Right ventricle myocardium superior (tissue), 1 donor: ENCODE results near the gene PSMB10. TPM values are rescaled to one million over a fixed set of nuclear protein-coding genes. Genes with fewer than 3 reads are reported as not detected.
A peak's percentile ranks its signal among the peaks of the same experiment; 100 is the strongest.

Experiments
- ATAC-seq: fragments of 200-7000 bp; cut with Tn5 transposase; one replicate; pipeline ENCODE4 v1.9.1; 2020; ENCODE audit warnings: mild to moderate bottlenecking; ENCODE audit not compliant: poor library complexity
- DNase-seq: peaks from one replicate; pipeline ENCODE4 v3.0.0-alpha.2; 2020
- intact Hi-C: fragments of 100-400 bp; cut with DNase I; formaldehyde crosslinking; loops from one replicate; pipeline ENCODE4 v1.11.2; 2022
- total RNA-seq: library from RNA; stranded (reverse); fragmentation: NEBNext Ultra II Directional; extraction: Animal tissue kit (Norgen Biotek cat#: 25700); gene quantifications from one replicate; pipeline ENCODE4 v1.2.1, GENCODE V29; 2021
- donor health status: DM: no; HTN: yes; CAD: no; lungs with severe emphysema.

PSMB10 gene
- total RNA-seq, 1 donor from 2014 or later: 59.0 TPM

DNA sequence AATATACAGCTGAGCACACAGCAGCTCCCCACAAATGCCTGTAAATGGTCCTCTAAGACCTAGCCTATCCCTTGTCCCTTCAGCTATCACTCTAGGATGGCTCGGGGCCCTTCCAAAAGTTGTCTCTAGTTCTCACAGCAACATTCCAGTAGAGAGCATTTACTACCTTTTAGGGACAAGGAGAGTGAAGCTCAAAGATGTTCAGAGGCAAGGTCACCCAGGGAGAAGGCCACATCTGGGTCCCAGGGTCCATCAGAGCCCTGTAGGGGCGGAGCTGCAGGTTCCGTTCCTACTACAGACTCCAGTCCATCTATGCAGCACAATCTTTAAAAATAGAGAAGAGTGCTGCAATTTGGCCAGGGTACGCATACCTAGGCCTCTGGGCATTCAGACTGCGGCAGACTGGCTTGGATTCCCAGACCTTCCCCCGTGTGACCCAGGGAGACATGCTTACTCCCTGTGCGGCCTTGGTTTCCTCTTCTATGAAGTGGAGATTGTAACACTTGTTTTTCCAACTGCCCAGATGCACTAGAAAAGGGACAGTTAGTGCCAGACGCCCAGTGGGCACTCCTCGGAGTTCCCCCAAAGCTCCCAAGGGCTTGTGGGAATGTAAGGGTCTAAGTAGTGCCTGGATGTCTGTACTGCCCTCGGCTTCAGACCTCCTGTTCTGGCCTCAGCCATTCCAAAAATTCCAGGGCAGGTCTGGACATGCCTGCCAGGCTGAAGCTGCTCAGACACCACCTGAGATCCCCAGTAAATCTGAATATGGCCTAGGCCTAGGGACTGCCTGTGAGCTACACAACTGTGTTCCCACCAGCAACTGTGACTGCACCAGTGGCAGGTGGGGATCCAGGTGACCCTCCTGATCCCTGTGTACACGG lies 29.3 kb upstream of the PSMB10 start:
- DNase-seq: no peak
- intact Hi-C loops: no loop called here
- peak; percentile 7 for ATAC-seq

- ATAC-seq: no peak
- DNase-seq: no peak
- intact Hi-C loops: no loop called here
Measured at GRCh38 chr16:67964477-67965131, 28.0 kb upstream of the PSMB10 start.

- ATAC-seq (no peak), DNase-seq (no peak)
- intact Hi-C loops: no loop called here
Measured at GRCh38 chr16:67963662-67964321, 27.1 kb upstream of the PSMB10 start.

DNA sequence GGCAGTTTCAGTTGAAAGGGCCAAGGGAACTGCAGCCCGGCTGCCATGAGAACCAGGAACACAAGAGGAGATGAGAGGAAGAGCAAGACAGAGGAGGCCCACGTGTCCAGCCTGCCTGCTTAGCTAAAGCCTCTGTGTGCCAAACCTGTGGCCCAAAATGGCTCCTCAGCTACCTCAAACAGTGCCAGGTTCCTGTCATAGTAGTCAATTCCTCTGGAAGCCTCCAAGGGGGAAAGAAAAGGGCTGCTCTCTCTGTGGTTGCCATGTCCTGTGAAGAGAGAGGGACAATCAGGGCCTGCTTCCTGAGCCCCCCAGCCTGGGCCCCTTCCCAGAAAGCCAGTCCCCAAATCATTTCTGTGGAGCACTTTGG lies 26.6 kb upstream of the PSMB10 start:
- intact Hi-C loops: no loop called here
- DNase-seq (no peak), ATAC-seq (peak; percentile 26)

DNA sequence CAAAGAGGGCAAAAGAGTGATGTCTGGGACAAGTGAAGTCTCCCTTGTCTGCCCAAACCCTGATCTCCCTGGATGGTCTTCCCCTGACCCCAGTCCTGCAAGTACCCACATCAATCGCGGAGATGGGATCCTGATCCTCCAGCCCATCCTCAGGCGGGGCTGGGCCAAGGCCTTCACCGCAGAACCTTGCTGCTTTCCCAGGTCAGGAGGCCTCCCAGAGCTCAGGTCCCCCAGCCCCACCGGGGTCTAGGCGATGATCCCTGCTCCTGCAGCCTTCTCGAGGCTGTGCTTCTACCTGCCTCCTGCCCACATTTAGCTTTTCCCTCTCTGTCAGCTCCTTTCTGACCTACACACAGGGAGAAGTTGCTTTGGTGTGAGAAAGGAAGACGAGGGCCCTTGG lies 25.5 kb upstream of the PSMB10 start:
- intact Hi-C loops: no loop called here
- ATAC-seq: no peak
- DNase-seq: no peak

DNA sequence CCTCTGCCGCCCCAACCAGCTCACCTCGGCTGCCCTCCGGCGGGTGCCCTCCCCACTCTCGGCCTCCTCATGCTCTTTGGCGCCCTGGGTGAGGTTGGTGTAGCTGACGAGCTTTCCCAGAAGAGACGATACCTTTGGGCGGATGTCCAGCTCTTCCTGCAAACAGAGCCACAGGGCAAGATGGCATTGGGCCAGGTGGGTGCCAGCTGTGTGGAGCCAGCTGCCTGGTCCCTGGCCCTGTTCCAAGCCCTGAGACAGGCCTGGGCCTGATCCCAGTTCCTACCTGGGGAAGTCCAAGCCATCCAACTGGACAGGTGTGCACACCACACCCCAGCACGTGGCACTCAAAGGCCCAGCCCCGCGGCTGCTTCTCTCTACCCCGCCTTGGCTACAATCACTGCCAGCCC lies 24.9 kb upstream of the PSMB10 start:
- intact Hi-C loops: no loop called here
- DNase-seq (peak; percentile 74), ATAC-seq (no peak)

DNA sequence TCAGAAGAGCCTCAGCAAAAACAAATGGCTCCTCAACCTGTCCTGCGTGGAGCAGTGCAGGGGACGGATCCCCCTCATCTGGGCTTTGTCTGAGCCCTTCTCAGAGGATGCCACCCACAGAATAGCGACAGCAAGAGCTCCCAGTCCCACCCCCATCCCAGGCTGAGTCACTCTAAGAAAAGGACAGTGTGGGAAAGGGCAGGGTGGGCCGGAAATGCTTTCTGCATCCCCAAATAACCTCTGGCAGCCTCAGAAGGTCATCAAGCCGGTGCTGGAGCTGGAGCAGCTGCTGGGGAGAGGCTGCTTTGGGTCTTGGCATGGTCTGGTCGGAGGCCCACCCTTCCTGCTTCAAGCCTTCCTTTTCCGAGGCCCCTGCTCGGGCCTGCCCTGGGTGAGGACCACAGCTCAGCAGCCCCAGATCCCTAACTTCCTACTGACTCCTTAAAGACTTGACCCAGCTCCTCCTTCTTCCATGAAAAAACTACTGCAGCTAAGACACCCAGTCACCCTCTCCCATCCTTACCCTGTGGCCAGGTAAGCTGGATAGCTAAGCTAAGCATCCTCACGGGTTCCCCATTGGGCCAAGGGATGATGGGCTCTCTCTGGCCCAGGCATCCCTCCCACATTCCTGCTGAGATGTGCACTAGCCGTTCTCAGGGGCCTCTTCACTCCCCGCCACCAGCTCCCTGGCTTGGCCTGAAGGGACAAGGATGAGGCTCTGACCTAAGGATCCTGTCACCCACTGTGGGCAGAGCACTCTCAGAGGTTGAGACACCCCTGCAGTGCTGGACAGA lies 23.1 kb upstream of the PSMB10 start:
- ATAC-seq (peak; percentile 65), DNase-seq (peak; percentile 85)
- intact Hi-C loops: no loop called here

GRCh38 chr16:67957622-67958021 lies 21.0 kb upstream of the PSMB10 start:
- intact Hi-C loops: no loop called here
- ATAC-seq (no peak), DNase-seq (no peak)

DNA sequence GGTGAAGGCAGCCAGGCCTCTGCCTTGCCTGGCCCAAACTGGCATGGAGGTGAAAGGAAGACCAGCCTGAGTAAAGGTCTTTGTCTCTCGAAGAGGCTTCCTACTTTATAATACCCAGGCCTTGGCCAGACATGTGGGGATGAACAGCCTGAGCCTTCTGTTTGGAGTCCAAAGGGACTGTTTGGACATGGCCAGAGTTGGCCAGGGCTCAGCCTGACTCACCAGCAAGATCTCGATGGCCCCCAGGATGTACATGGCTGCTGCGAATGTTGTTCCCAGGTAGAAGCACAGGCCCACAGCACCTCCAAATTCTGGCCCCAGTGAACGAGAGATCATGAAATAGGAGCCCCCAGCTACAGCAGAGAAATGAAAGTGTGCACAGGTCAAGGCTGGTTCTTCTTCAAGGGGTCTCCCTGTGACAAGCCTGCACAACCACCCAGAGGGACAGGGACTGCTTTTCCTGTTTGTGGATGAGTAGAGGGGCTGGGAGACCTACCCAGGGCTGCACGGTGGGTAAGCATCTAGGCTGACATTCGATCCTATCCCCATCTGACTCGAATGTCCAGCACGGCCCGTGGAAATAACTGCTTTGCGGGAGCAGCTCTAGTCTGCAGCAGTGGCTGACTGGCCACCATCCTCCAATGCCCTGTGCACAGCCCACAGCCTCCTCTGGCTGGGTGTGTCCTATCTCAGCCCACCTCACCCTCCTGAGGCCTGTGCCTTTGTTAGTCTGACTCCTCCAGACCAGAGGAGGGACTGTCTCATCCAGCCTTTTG lies 18.0 kb upstream of the PSMB10 start:
- no peak for DNase-seq
- no peak for ATAC-seq

GRCh38 chr16:67953641-67954375 lies 17.2 kb upstream of the PSMB10 start:
- intact Hi-C loops: no loop called here
- ATAC-seq (no peak), DNase-seq (no peak)

More for the DNA sequence above, 18.0 kb upstream of the PSMB10 start:
- intact Hi-C loops: no loop called here

- intact Hi-C loops: no loop called here
- ATAC-seq (peak; percentile 83), DNase-seq (peak; percentile 84)
Measured at GRCh38 chr16:67951485-67951884, 14.8 kb upstream of the PSMB10 start.

DNA sequence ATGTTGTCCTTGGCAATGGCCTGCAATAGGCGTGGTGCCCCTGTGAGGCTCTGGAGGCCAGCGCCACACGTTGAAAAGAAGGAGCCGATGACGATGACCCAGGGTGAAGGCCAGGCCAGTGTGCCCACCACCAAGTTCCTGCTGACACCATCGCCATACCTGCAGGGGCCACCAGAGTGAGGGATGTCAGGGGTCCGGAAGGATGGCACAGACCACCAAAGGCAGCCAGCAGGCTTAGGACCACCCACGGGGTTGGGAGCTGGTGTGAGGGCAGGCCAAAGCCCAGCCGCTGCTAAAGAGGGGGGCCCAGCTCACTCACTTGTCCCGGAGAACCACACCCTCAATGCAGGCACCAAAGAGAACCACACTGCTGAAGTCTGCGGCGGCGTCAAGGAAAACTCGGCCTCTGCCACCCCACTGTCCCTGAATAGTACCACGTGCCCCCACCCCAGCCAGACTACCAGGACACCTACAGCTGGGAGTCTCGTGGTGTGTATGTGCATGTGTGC lies 13.7 kb upstream of the PSMB10 start:
- no peak for ATAC-seq
- intact Hi-C loops: no loop called here
- no peak for DNase-seq

GRCh38 chr16:67949645-67950044 lies 13.0 kb upstream of the PSMB10 start:
- DNase-seq (peak; percentile 29), ATAC-seq (no peak)
- intact Hi-C loops: no loop called here

- intact Hi-C loops: no loop called here
- DNase-seq: no peak
- ATAC-seq: no peak
Measured at GRCh38 chr16:67948015-67948414, 11.4 kb upstream of the PSMB10 start.

GRCh38 chr16:67946966-67947558 lies 10.4 kb upstream of the PSMB10 start:
- DNase-seq (no peak), ATAC-seq (no peak)
- intact Hi-C loops: no loop called here

- intact Hi-C loops: no loop called here
- ATAC-seq: no peak
- no peak for DNase-seq
Measured at GRCh38 chr16:67946128-67946569, 9.5 kb upstream of the PSMB10 start.

DNA sequence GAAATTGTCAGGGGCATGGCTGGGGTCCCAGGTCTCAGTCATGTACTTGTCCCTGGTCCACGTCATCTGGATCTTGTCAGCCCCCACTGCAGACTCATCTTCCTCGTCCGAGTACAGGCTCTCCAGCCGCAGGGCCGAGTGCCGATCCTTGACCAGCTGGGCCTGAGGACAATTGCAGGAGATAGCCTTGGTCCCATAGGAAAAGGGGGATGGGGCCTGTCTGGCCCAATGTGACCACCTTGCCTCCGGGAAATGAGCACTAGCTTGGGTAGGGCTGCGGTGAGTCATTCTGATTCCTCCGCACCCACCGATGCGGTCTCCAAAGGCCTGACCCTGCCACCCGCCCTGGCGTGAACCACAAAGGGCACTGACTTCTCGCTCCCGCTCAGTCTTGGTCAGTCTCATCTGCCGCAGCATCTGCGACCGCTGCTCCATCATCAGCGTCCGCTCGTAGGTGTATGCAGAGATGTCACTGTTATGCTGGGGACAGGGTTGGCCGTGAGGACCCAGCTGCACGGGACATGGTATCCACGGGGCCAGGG lies 8.8 kb upstream of the PSMB10 start:
- intact Hi-C loops: no loop called here
- DNase-seq (no peak), ATAC-seq (no peak)
